GM12873 (cell line): ENCODE data around the gene DHODH.

Source experiments
- TF ChIP-seq, protein P1 (sequence below): IDR thresholded peaks from 2 replicates; pipeline ENCODE4 v1.5.1; 2012; ENCODE audit warnings: low read depth, mild to moderate bottlenecking, moderate library complexity, low read length, control low read depth; ENCODE audit not compliant: insufficient read depth; ENCODE audit errors: missing control alignments

Gene DHODH

DNA sequence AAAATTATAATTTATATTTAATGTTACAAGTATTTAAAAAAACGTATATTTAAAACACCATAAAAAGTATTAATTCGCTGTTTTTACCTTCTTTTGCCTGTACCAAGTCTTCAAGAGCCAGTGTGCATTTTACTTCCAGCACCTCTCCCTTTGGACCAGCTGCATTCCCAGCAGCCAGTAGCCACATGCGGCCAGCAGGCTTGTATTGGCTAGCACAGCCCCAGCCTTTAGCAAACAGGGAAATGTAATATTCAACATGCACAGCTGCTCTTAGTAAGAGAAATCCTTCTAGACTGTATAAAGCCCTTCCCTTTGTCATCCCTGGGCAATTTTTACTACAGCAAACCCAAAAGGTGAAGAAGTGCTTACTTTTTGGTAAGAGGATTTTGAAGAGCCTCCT, 6.6 kb downstream of the DHODH start:
- TF ChIP-seq, protein P1, sequence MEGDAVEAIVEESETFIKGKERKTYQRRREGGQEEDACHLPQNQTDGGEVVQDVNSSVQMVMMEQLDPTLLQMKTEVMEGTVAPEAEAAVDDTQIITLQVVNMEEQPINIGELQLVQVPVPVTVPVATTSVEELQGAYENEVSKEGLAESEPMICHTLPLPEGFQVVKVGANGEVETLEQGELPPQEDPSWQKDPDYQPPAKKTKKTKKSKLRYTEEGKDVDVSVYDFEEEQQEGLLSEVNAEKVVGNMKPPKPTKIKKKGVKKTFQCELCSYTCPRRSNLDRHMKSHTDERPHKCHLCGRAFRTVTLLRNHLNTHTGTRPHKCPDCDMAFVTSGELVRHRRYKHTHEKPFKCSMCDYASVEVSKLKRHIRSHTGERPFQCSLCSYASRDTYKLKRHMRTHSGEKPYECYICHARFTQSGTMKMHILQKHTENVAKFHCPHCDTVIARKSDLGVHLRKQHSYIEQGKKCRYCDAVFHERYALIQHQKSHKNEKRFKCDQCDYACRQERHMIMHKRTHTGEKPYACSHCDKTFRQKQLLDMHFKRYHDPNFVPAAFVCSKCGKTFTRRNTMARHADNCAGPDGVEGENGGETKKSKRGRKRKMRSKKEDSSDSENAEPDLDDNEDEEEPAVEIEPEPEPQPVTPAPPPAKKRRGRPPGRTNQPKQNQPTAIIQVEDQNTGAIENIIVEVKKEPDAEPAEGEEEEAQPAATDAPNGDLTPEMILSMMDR = no peak

DNA sequence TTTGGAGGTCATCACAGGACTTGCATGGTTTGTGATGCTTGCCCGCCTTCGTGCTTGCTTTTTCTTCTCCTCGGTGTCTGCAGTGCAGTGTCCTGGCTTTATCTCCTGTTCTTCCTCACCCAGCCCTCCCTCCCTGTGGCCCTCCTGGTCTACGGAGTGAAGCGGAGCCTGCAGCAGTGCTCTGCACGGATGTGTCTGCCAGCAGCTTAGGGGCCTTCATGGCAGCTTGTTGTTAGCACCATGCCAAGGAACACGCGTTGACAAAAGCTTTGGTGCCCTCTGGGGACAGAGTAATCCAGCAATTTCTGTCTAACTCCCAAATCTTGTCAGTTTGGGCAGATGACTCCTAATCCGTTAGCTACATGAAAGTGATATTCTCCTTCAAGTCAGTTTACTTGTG, 9.9 kb downstream of the DHODH start:
- TF ChIP-seq, protein P1 = no peak

DNA sequence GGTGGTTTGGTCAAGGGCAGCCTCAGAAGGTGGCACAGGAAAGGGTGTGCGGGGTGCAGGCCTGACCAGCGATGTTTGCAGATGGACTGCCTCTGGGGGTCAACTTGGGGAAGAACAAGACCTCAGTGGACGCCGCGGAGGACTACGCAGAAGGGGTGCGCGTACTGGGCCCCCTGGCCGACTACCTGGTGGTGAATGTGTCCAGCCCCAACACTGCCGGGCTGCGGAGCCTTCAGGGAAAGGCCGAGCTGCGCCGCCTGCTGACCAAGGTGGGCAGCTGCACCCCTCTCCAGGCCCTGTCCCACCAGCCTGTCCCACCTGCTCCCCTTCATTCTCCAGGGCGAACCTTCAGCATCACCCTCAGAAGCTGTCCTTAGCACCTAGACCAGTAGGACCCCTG, 12.5 kb downstream of the DHODH start:
- TF ChIP-seq, protein P1 = peak; percentile 6

DNA sequence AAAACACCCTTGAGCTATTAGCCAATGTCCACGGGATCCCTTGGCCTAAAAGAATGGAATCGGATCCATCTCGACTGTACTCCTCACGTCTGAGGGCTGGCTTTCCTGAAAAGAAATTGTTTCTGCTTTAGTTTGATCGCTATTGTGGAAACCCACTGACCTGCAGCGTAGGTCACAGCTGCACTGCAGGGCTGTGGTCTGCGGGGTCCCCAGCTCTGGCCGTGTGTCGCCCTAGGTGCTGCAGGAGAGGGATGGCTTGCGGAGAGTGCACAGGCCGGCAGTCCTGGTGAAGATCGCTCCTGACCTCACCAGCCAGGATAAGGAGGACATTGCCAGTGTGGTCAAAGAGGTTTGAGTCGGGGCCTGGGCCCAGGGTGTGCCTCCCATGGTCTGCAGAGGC, 13.6 kb downstream of the DHODH start:
- TF ChIP-seq, protein P1 = no peak

DNA sequence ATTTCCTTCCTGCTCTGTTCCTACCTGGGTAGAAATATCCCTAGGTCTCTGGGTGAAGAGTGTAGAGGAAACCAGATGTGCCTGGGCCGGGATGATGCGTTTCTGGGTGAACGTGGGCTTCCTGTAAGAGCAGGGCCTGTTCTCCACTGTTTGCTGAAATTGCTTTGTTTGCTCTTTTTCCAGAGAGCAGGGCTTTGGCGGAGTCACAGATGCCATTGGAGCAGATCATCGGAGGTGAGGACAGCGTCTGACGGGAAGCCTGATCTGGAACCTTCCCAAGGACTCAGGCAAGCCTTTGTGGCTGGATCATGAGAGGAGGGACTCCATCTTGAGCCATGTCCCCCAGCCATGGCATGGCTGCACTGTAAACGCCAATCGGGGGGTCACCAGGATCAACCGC, 15.4 kb downstream of the DHODH start:
- TF ChIP-seq, protein P1 = no peak

DNA sequence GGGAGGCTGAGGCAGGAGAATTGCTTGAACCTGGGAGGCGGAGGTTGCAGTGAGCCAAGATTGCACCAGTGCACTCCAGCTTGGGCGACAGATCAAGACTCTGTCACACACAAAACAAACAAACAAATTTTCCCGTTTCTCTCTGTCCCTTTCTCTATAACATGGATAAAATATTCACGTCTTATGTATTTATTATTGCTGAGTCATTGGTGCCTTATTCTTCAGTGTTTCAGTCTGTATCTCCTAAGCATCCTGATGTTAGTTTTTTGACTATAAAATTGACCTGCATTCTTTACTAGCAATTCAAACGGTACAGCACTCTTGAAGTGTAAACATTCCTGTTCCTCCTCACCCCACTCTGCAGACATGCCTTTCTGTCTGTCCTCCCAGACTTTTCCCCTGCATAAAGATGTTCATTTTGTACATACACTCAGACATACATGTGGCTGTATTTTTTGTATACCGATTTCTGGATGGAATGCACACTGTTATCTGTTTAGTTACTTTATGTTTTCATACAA, 16.4 kb downstream of the DHODH start:
- TF ChIP-seq, protein P1 = no peak

DNA sequence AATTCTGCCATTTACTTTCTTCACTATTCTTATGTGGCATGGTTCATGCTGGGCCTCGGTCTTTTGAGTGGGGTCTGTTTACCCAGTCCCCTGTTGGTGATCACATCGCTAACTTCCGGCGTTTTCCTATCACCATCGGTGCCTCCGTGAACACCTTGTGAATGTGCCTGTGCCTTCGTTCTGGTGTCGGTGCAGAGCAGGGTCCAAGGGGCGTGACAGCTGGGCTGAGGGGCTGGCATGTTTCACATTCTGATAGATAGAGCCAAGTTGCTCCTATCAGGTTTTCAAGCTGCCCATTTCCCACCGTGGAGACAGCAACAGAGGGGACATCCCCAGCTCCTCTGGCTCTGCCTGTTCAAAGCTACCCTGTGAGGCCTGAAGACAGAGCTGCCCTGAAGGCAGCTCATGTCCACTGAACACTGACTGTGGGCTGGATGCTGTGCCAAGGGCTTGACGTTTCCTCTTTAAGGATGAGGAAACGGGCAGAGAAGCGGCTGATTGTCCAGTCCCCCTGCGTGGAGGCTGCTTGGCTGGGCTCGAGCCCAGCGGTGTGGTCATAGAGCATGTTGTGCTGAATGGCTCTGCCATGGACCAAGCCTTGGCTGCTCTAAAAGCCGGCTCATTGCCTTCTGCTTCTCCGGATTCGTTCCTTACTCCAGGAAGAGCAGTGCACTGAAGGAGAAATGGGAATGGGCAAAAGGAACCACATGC, 17.0 kb downstream of the DHODH start:
- TF ChIP-seq, protein P1 = no peak
